OCI-LY7 (cell line): Measurements from ENCODE around the gene ELAVL2. TPM values are rescaled to one million over a fixed set of nuclear protein-coding genes. Genes with fewer than 3 reads are reported as not detected.

Source experiments
- BruUV-seq: library from RNA; stranded (reverse); fragments of 400-500 nt; replicated peaks from 2 replicates; lab custom pipeline; 2021; lab: Mats Ljungman, UMichigan
- CTCF ChIA-PET: fragments of 300-600 bp; sonication (Branson Sonifier 250); formaldehyde crosslinking; loops from one replicate; lab custom pipeline; 2022; ENCODE audit warnings: antibody characterized with exemption; ENCODE audit not compliant: unreplicated experiment; lab: Charles Lee
- POLR2A ChIA-PET: fragments of 300-600 bp; sonication (Branson Sonifier 250); formaldehyde crosslinking; loops from one replicate; lab custom pipeline; 2022; ENCODE audit warnings: antibody characterized with exemption; lab: Charles Lee
- DNase-seq: peaks from one replicate; pipeline ENCODE4 v3.0.0-alpha.2; 2015; ENCODE audit warnings: low spot score
- H2AFZ ChIP-seq: fragments of 200-600 bp; sonication (generic), shearing (Covaris generic); 2 replicates; pipeline ENCODE4 v1.6.1; 2014; ENCODE audit warnings: mild to moderate bottlenecking, antibody characterized with exemption, low read length, moderate library complexity
- H3K27ac ChIP-seq: fragments of 200-600 bp; sonication (generic); 2 replicates; pipeline ENCODE4 v1.5.1; 2014; ENCODE audit warnings: mixed run types, low read depth, mild to moderate bottlenecking, moderate library complexity, low read length, inconsistent platforms; ENCODE audit not compliant: poor library complexity, severe bottlenecking
- H3K36me3 ChIP-seq: fragments of 200-600 bp; sonication (generic); 2 replicates; pipeline ENCODE4 v1.6.1; 2014; ENCODE audit warnings: mild to moderate bottlenecking, antibody characterized with exemption, low read length, moderate library complexity, mixed read lengths; ENCODE audit not compliant: insufficient read depth
- H3K4me1 ChIP-seq: fragments of 200-600 bp; sonication (generic); 2 replicates; pipeline ENCODE4 v1.5.1; 2014; ENCODE audit warnings: mild to moderate bottlenecking, low read length; ENCODE audit not compliant: insufficient read depth, poor library complexity, severe bottlenecking
- H3K4me2 ChIP-seq: fragments of 200-600 bp; sonication (generic); 2 replicates; pipeline ENCODE4 v1.6.1; 2014; ENCODE audit warnings: mild to moderate bottlenecking, low read length
- H3K4me3 ChIP-seq: fragments of 200-600 bp; sonication (generic); 2 replicates; pipeline ENCODE4 v1.5.1; 2014; ENCODE audit warnings: mild to moderate bottlenecking, low read depth, low read length; ENCODE audit not compliant: poor library complexity, severe bottlenecking
- H3K79me2 ChIP-seq: fragments of 200-600 bp; sonication (generic); 2 replicates; pipeline ENCODE4 v1.6.1; 2016; ENCODE audit warnings: low read depth, mild to moderate bottlenecking, low read length, moderate library complexity, mixed read lengths; ENCODE audit not compliant: insufficient read depth
- H3K9me2 ChIP-seq: fragments of 200-600 bp; sonication (generic); 2 replicates; pipeline ENCODE4 v1.6.1; 2016; ENCODE audit warnings: mild to moderate bottlenecking, low read length, mixed read lengths; ENCODE audit not compliant: insufficient read depth
- H3K9me3 ChIP-seq: fragments of 200-600 bp; sonication (generic); 2 replicates; pipeline ENCODE4 v1.6.1; 2014; ENCODE audit warnings: mild to moderate bottlenecking, mixed run types, low read length, mixed read lengths
- H4K20me1 ChIP-seq: fragments of 200-600 bp; sonication (generic); 2 replicates; pipeline ENCODE4 v1.6.1; 2014; ENCODE audit warnings: mild to moderate bottlenecking, antibody characterized with exemption, low read length, moderate library complexity, mixed read lengths; ENCODE audit not compliant: insufficient read depth
- EZH2phosphoT487 ChIP-seq: fragments of 200-600 bp; sonication (generic); IDR thresholded peaks from 2 replicates; pipeline ENCODE4 v1.6.1; 2018; ENCODE audit warnings: low read depth, borderline replicate concordance, mild to moderate bottlenecking, mixed run types, antibody characterized with exemption, low read length, moderate library complexity, mixed read lengths
- intact Hi-C: fragments of 100-400 bp; cut with micrococcal nuclease; formaldehyde crosslinking; loops from one replicate; pipeline ENCODE4 v1.10.0; 2022; ENCODE audit not compliant: unreplicated experiment
- total RNA-seq, 2 experiments: library from RNA; depleted of rRNA in 1 of 2; stranded (reverse); fragments of >200 nt in 1 of 2; shearing (Covaris generic) in 1 of 2; gene quantifications; 2 replicates each; pipeline ENCODE4 v1.2.3, GENCODE V29; 2014 to 2022
- TF ChIP-seq, protein P1 (sequence below): fragments of 200-600 bp; sonication (generic); conservative IDR thresholded peaks from 2 replicates; pipeline ENCODE4 v1.5.1; 2014; ENCODE audit warnings: mild to moderate bottlenecking, antibody characterized with exemption, low read length, moderate library complexity, mixed read lengths

Gene ELAVL2
- total RNA-seq, 2 experiments from 2014 or later = not detected

DNA sequence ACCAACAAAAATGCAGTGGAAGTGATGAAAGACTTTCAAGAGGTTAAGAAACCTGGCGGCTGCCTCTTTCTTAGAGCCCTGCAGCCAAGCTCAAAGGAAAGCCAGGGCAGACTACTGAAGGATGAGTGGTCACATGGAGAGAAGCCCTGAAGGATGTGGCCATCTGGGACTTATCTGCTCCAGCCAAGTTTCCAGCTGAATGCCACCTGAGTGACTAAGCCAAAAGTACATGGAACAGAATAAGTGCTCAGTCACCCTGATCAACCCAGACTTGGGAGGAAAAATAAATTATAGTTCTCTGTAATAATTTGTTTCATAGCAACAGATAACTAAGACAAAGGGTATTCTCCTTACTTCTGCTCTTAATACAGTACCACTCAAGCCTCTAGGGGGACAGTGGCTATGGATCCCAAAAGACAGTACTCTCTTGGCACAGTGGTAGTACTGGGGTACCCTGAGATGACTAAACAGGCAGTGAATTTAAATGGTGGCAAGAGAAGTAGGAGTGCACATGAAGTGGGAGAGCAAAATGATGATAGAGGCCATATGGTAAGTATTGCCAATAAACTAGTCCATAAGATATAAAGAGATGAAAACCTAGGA is 182.3 kb downstream of the ELAVL2 start:
- no TSS peak for BruUV-seq
- H3K9me3 ChIP-seq = no peaks in the 10 kb centered on the region
- no peaks in the 10 kb centered on the region for H3K4me1 ChIP-seq
- TF ChIP-seq, protein P1, sequence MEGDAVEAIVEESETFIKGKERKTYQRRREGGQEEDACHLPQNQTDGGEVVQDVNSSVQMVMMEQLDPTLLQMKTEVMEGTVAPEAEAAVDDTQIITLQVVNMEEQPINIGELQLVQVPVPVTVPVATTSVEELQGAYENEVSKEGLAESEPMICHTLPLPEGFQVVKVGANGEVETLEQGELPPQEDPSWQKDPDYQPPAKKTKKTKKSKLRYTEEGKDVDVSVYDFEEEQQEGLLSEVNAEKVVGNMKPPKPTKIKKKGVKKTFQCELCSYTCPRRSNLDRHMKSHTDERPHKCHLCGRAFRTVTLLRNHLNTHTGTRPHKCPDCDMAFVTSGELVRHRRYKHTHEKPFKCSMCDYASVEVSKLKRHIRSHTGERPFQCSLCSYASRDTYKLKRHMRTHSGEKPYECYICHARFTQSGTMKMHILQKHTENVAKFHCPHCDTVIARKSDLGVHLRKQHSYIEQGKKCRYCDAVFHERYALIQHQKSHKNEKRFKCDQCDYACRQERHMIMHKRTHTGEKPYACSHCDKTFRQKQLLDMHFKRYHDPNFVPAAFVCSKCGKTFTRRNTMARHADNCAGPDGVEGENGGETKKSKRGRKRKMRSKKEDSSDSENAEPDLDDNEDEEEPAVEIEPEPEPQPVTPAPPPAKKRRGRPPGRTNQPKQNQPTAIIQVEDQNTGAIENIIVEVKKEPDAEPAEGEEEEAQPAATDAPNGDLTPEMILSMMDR = no peak
- TF ChIP-seq EZH2phosphoT487 = no peak
- H3K9me2 ChIP-seq = no peaks in the 10 kb centered on the region
- CTCF ChIA-PET = interaction anchor here (1.1 kb wide), 1 partner anchor 9 kb away, joined by 3 read pairs; no protein-coding TSS in a partner anchor
- H4K20me1 ChIP-seq = no peaks in the 10 kb centered on the region
- H3K4me2 ChIP-seq = no peak overlapping the region
- intact Hi-C loops = no loop called here
- H3K79me2 ChIP-seq = no peaks in the 10 kb centered on the region
- no peak overlapping the region for H3K4me3 ChIP-seq
- POLR2A ChIA-PET = no interaction called here
- no peak overlapping the region for H2AFZ ChIP-seq
- H3K36me3 ChIP-seq = no peaks in the 10 kb centered on the region
- no peak for DNase-seq
- no peak overlapping the region for H3K27ac ChIP-seq
